Stimulated activated naive CD8-positive, alpha-beta T cell treated with anti-CD3 and anti-CD28 coated beads, Interleukin-15, Interleukin-2, amounts not matched to agents 100 ng/mL and 50 ng/mL, for 24 hours (primary cell): ENCODE measurements around the gene ADCY4.

Source experiments
- H3K27ac Mint-ChIP-seq: one replicate; pipeline ENCODE4 v1.8.0; 2021; ENCODE audit warnings: mild to moderate bottlenecking, mixed read lengths
- H3K27me3 Mint-ChIP-seq: one replicate; pipeline ENCODE4 v1.8.0; 2021; ENCODE audit warnings: mixed read lengths
- H3K36me3 Mint-ChIP-seq: one replicate; pipeline ENCODE4 v1.8.0; 2021; ENCODE audit warnings: low read depth, mixed read lengths
- H3K4me1 Mint-ChIP-seq: one replicate; pipeline ENCODE4 v1.8.0; 2021; ENCODE audit warnings: low read depth, mixed read lengths
- H3K4me3 Mint-ChIP-seq: one replicate; pipeline ENCODE4 v1.8.0; 2021; ENCODE audit warnings: mild to moderate bottlenecking, mixed read lengths
- H3K9me3 Mint-ChIP-seq: one replicate; pipeline ENCODE4 v1.8.0; 2021; ENCODE audit warnings: mixed read lengths

ADCY4 gene

DNA sequence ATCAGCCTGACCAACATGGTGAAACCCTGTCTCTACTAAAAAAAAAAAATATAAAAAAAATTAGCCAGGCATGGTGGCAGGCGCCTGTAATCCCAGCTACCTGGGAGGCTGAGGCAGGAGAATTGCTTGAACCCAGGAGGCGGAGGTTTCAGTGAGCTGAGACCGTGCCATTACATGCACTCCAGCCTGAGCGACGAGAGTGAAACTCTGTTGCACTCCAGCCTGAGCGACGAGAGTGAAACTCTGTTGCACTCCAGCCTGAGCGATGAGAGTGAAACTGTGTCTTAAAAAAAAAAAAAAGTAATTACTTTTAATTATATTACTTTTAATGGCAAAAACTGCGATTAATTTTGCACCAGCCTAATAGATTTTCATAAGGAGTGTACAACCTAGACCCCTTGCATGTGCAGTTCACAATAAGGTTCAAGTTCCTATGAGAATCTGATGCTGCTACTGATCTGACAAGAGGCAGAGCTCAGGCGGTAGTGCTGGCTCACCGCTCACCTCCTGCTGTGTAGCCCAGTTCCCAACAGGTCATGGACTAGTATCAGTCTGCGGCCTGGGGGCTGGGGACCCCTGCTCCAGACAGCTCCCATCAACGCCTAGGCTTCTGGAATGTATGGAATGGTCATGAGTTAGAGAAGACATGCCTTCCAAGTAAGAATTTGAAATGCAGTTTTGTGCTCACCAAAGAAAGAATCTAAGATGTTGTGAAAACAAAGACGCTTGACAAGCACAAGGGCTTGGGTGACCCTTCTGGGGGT, 13.5 kb downstream of the ADCY4 start:
- H3K27me3 Mint-ChIP-seq, result no peaks in the 10 kb centered on the region
- H3K4me3 Mint-ChIP-seq, result no peak overlapping the region
- H3K36me3 Mint-ChIP-seq, result peaks cover 3% of the 10 kb centered on the region
- no peaks in the 10 kb centered on the region for H3K9me3 Mint-ChIP-seq
- H3K27ac Mint-ChIP-seq, result no peak overlapping the region
- H3K4me1 Mint-ChIP-seq, result peaks cover 12% of the 10 kb centered on the region

DNA sequence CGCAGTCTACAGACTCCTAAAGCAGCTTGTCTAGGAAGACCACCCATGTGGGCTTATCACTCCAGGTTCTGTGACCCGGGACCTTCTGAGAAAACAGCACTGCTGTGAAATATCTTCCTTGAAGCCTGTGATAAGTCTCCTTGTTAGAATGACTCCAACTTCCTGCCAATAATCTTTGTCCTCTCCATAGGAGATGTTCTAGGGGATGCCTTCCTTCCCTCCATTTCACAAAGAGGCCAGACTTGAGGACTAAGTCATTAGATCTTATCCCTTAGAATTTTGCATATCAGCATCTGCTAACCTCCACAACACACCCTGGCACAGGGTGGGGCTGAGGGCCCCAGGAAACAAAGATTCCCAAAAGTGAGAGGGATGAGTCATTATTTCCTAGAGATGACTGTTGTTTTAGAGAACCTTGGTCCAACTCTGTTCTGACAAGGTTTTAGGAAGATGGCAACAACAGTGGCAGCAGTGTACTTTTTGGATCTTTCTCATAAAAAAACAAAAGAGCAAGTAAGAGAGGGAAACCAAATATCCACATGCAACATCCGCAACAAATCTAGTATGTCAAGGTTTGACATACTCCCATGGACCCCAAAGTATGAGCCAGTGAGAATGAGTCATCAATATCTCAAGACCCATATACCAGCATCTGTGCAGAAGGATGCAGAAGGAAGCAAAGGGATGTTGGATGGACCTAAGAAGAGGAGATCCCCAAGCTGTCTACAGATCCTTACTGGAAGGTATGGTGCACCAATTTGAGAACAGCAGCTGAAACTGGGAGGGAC, 17.5 kb downstream of the ADCY4 start:
- Mint-ChIP-seq H3K36me3 (peaks cover 16% of the 10 kb centered on the region), H3K9me3 (no peaks in the 10 kb centered on the region), H3K27me3 (no peaks in the 10 kb centered on the region), H3K4me1 (peaks cover 46% of the 10 kb centered on the region), H3K4me3 (no peak overlapping the region), H3K27ac (peak overlapping the region; percentile 74)

DNA sequence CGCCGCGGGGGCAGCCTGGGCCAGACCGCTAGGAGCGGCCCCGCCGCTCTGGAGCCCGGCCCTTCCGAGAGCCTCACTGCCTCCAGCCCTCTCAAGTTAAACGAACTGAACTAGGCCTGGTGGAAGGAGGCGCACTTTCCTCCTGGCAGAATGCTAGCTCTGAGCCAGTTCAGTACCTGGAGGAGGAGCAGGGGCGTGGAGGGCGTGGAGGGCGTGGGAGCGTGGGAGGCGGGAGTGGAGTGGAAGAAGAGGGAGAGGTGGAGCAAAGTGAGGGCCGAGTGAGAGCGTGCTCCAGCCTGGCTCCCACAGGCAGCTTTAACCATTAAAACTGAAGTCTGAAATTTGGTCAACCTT, 18.3 kb downstream of the ADCY4 start:
- H3K9me3 Mint-ChIP-seq, result no peaks in the 10 kb centered on the region
- H3K36me3 Mint-ChIP-seq, result peaks cover 20% of the 10 kb centered on the region
- no peak overlapping the region for H3K4me3 Mint-ChIP-seq
- H3K27ac Mint-ChIP-seq, result no peak overlapping the region
- peaks cover 54% of the 10 kb centered on the region for H3K4me1 Mint-ChIP-seq
- H3K27me3 Mint-ChIP-seq, result no peaks in the 10 kb centered on the region

DNA sequence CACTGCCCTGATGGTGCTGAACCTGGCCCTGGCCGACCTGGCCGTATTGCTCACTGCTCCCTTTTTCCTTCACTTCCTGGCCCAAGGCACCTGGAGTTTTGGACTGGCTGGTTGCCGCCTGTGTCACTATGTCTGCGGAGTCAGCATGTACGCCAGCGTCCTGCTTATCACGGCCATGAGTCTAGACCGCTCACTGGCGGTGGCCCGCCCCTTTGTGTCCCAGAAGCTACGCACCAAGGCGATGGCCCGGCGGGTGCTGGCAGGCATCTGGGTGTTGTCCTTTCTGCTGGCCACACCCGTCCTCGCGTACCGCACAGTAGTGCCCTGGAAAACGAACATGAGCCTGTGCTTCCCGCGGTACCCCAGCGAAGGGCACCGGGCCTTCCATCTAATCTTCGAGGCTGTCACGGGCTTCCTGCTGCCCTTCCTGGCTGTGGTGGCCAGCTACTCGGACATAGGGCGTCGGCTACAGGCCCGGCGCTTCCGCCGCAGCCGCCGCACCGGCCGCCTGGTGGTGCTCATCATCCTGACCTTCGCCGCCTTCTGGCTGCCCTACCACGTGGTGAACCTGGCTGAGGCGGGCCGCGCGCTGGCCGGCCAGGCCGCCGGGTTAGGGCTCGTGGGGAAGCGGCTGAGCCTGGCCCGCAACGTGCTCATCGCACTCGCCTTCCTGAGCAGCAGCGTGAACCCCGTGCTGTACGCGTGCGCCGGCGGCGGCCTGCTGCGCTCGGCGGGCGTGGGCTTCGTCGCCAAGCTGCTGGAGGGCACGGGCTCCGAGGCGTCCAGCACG, 18.9 kb downstream of the ADCY4 start:
- no peak overlapping the region for H3K4me3 Mint-ChIP-seq
- H3K36me3 Mint-ChIP-seq, result peaks cover 20% of the 10 kb centered on the region
- no peaks in the 10 kb centered on the region for H3K27me3 Mint-ChIP-seq
- peaks cover 56% of the 10 kb centered on the region for H3K4me1 Mint-ChIP-seq
- H3K27ac Mint-ChIP-seq, result no peak overlapping the region
- H3K9me3 Mint-ChIP-seq, result no peaks in the 10 kb centered on the region

DNA sequence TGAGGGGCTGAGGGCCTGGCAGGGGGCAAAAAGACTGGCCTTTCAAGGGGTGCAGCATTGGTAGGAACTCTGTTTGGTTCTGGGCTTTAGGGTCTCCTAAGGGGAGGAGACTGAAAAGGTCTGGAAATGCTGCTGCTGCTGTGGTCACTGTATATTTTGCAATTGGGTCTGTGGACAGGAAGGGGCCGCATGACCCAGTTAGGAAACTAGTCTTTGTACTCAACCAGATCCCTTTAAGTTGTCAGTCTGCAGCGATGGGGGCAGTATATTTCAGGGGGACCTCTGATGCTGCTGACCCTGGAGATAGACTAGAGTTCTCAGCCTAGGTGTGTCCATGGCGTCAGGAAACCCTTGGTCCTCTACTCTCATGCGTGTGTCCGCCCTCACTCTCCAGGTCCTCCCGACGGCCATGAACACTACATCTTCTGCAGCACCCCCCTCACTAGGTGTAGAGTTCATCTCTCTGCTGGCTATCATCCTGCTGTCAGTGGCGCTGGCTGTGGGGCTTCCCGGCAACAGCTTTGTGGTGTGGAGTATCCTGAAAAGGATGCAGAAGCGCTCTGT, 19.5 kb downstream of the ADCY4 start:
- Mint-ChIP-seq H3K36me3 (peaks cover 20% of the 10 kb centered on the region), H3K4me3 (no peak overlapping the region), H3K9me3 (no peaks in the 10 kb centered on the region), H3K27me3 (no peaks in the 10 kb centered on the region), H3K27ac (no peak overlapping the region), H3K4me1 (peaks cover 58% of the 10 kb centered on the region)

DNA sequence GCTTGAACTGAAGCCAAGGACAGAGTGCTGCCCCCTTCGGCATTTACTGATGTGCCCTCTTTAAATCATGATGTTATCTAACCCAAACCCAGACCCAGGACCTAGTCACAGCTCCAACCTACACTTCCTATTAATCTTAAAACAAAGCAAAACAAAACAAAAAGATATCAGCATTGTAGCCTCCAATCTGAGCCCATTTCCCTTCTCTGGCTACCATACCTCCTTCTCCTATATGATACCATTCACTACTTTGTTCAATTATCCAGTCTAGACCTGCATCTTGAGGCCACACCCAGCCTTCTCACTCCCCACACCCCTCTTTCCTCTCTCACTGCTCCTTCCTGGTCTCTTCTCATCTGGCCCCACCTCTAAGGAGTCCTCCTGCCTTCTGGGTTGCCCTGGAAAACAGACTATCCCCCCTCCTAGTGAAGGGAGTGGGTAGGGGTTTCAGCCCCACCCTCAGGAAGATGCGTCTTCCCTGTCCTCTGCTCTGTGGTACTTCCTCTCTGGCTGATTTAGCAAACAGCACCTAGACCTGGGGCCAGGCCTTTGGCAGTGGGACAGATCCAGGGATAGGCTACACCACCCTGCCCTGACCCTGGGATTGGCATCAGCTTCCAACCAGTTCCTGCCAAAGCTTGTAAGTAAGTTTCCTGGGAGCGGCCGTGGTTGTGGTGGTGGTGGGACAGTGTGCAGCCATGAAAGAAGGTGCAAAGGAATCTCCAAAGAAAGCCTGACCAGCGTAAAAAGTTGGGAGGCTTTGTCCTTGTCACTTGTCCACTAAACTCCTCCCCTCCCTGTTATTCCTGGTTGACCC, 20.3 kb downstream of the ADCY4 start:
- Mint-ChIP-seq H3K36me3 (peaks cover 20% of the 10 kb centered on the region), H3K4me3 (no peak overlapping the region), H3K4me1 (peaks cover 66% of the 10 kb centered on the region), H3K27me3 (no peaks in the 10 kb centered on the region), H3K9me3 (no peaks in the 10 kb centered on the region), H3K27ac (no peak overlapping the region)

DNA sequence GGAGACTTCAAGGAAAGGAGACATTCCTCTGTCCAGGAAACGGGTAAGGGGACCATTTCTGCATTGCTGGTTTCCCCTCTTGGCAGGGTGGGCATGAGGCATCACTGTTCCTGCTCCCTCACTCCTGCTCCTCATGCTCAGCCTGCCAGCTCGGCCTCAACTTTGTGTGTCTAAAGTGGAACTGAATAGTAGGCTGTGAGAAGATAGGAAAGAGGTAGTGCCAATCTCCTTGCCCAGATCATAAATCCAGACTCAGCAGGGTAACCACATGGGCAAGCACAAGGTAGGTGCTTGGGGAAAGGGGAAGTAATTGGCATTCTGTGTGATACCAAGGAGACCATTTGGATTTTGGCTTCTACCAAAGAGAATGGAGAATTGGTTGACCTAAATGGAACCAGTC, 21.0 kb downstream of the ADCY4 start:
- H3K9me3 Mint-ChIP-seq, result no peaks in the 10 kb centered on the region
- peak overlapping the region; percentile 18 for H3K4me3 Mint-ChIP-seq
- no peaks in the 10 kb centered on the region for H3K27me3 Mint-ChIP-seq
- H3K27ac Mint-ChIP-seq, result peak overlapping the region; percentile 81
- peaks cover 70% of the 10 kb centered on the region for H3K4me1 Mint-ChIP-seq
- peaks cover 27% of the 10 kb centered on the region for H3K36me3 Mint-ChIP-seq

DNA sequence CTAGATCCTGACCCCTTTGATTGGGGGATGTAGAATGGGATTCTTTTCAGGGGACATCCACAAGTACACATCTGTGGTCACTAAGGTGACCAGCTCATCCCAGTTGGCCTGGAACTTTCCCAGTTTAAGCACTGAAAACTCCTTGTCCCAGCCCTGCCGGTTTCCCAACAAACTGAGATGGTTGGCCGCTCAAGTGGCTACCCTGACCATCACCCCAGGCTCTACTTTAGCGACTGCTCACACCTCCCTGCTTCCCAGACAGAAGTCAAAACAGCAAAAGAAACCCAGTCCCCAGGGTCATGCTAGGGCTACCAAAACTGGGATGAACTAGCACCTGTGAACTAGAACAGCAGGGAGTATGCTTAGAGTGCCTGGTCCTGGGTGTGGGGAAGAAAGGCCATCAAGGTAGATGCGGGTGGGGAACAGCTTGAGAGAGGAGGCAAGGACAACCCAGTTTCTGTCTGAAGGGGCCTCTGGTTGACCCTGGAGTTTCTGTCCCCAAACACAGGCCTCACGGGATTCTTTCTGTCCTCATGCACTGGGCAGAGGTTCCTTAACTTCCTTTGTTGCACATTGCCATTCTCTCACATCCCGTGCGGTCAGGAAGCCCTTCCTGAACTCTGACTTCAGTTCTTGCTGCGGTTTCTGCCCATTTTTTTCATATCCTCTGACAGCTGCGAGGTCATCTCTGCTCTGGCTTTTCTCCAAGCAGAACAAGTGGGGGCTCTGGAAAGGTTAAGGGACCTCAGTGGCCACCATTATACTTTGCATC, 21.9 kb downstream of the ADCY4 start:
- Mint-ChIP-seq H3K36me3 (peaks cover 35% of the 10 kb centered on the region), H3K4me3 (peak overlapping the region; percentile 74), H3K9me3 (no peaks in the 10 kb centered on the region), H3K4me1 (peaks cover 78% of the 10 kb centered on the region), H3K27ac (peak overlapping the region; percentile 65), H3K27me3 (no peaks in the 10 kb centered on the region)

DNA sequence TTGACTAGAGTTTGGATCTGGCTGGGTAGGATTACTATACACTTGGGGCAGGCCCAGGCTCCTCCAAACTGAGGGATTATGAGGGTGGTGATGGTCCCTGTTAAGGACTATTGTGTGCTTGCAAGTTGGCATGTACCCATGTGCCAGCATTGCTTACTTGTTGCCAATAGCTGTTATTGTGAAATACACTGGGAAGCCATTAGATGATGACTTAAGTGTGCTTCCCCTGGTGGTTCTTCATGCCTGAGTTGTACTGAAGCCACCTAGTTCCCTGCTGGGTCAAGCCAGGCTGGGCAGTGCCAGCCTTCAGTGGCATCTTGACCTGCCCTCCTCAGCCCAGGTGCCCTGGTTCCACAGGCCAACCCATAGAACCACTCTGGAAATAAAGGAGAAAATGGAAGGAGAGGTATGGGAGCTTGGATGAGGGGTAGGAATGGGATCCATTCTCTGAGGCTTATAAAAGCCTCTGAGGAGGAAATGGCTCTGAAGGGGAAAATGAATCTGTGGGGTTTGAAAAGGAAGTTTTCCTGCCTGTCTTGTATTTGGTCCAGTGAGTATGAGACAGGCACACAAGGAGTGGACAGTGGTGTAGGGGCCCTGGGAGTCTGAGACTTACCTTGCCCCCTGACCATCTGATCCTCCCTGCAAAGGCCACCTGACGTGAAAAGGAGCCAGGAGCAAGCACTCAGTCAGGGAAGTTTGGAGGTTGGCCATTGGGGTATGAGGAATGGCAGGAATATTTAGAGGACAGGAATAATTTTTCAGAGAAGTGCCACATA, 22.8 kb downstream of the ADCY4 start:
- peaks cover 40% of the 10 kb centered on the region for H3K36me3 Mint-ChIP-seq
- no peaks in the 10 kb centered on the region for H3K27me3 Mint-ChIP-seq
- peaks cover 72% of the 10 kb centered on the region for H3K4me1 Mint-ChIP-seq
- H3K9me3 Mint-ChIP-seq, result no peaks in the 10 kb centered on the region
- H3K27ac Mint-ChIP-seq, result peak overlapping the region; percentile 67
- H3K4me3 Mint-ChIP-seq, result peak overlapping the region; percentile 74

DNA sequence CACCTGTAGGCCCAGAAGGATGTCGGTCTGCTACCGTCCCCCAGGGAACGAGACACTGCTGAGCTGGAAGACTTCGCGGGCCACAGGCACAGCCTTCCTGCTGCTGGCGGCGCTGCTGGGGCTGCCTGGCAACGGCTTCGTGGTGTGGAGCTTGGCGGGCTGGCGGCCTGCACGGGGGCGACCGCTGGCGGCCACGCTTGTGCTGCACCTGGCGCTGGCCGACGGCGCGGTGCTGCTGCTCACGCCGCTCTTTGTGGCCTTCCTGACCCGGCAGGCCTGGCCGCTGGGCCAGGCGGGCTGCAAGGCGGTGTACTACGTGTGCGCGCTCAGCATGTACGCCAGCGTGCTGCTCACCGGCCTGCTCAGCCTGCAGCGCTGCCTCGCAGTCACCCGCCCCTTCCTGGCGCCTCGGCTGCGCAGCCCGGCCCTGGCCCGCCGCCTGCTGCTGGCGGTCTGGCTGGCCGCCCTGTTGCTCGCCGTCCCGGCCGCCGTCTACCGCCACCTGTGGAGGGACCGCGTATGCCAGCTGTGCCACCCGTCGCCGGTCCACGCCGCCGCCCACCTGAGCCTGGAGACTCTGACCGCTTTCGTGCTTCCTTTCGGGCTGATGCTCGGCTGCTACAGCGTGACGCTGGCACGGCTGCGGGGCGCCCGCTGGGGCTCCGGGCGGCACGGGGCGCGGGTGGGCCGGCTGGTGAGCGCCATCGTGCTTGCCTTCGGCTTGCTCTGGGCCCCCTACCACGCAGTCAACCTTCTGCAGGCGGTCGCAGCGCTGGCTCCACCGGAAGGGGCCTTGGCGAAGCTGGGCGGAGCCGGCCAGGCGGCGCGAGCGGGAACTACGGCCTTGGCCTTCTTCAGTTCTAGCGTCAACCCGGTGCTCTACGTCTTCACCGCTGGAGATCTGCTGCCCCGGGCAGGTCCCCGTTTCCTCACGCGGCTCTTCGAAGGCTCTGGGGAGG, 23.9 kb downstream of the ADCY4 start, which contains the start of gene LTB4R:
Gene LTB4R (plus strand): TSS at position 857 of the 959 bp plus-strand sequence. CDS start 4,150 bp downstream, outside the sequence.
- peak within 1 kb of the TSS; percentile 78 for H3K27ac Mint-ChIP-seq

DNA sequence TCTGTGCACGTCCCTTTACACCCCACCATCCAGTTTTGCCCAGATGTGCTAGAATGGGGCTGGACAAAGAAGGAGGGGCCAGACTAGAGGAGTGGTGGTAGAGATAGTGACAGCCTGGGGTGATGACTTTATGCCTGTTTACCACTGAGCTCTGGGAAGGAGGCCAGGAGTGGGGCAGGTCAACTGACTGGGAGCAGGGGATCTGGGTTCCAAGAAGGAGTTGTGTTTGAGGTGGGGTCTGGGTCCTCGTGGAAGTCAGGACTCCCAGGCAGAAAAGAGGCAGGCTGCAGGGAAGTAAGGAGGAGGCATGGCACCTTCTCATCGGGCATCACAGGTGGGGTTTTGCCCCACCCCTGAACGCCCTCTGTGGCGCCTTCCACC, 24.6 kb downstream of the ADCY4 start:
- no peaks in the 10 kb centered on the region for H3K9me3 Mint-ChIP-seq
- peak overlapping the region; percentile 76 for H3K4me3 Mint-ChIP-seq
- H3K27ac Mint-ChIP-seq, result peak overlapping the region; percentile 78
- peaks cover 56% of the 10 kb centered on the region for H3K36me3 Mint-ChIP-seq
- no peaks in the 10 kb centered on the region for H3K27me3 Mint-ChIP-seq
- peaks cover 63% of the 10 kb centered on the region for H3K4me1 Mint-ChIP-seq

More for the DNA sequence above, 23.9 kb downstream of the ADCY4 start, which contains the start of gene LTB4R:
- Mint-ChIP-seq H3K4me3 (peak within 1 kb of the TSS; percentile 76), H3K9me3 (no peaks in the 10 kb centered on the region), H3K4me1 (peaks cover 68% of the 10 kb centered on the region), H3K36me3 (peaks cover 49% of the 10 kb centered on the region), H3K27me3 (no peaks in the 10 kb centered on the region)
